ENCODE measurements around the gene TSPAN32.

DNA sequence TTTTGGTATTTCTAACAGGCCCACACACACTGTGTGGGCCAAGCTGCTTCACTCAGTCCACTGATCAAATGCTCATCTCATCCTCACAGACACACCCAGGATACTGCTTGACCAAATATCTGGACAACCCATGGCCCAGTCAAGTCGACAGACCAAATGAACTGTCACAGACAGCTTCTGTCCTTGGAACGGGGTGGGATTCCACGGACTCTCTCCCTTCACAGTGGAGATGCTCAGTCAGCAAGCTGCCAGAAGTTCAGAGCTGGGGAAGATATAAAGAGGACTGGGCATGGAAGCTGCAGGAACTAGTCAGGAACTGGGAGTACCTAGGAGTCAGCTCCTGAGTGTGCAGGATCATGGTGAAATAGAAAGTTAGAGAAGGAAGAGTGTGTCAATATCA is 40.7 kb downstream of the TSPAN32 start:
- TF ChIP-seq POLR2A (IDR thresholded peaks at IDR 0.05; ENCODE audit: low read depth, low read length) = no peak
- no peak for TF ChIP-seq PAX5 (IDR thresholded peaks at IDR 0.05; ENCODE audit: insufficient read depth, low read length, severe bottlenecking)
- TF ChIP-seq POLR2AphosphoS5 (IDR thresholded peaks at IDR 0.05; ENCODE audit: low read depth, low read length) = no peak
- no peak for TF ChIP-seq TAF1 (IDR thresholded peaks at IDR 0.05; ENCODE audit: low read depth, low read length)
- no peak for TF ChIP-seq POU2F2 (IDR thresholded peaks at IDR 0.05; ENCODE audit: low read depth, low read length)
